HG03575 (cell line): Measurements from ENCODE around the gene FOXN4.

Experiments used
- ATAC-seq: cut with Tn5 transposase; IDR thresholded peaks from one replicate; pipeline ENCODE4 v1.9.1; 2021; ENCODE audit not compliant: unreplicated experiment, insufficient number of reproducible peaks, low FRiP score; ENCODE audit errors: extremely low read depth

The FOXN4 gene

DNA sequence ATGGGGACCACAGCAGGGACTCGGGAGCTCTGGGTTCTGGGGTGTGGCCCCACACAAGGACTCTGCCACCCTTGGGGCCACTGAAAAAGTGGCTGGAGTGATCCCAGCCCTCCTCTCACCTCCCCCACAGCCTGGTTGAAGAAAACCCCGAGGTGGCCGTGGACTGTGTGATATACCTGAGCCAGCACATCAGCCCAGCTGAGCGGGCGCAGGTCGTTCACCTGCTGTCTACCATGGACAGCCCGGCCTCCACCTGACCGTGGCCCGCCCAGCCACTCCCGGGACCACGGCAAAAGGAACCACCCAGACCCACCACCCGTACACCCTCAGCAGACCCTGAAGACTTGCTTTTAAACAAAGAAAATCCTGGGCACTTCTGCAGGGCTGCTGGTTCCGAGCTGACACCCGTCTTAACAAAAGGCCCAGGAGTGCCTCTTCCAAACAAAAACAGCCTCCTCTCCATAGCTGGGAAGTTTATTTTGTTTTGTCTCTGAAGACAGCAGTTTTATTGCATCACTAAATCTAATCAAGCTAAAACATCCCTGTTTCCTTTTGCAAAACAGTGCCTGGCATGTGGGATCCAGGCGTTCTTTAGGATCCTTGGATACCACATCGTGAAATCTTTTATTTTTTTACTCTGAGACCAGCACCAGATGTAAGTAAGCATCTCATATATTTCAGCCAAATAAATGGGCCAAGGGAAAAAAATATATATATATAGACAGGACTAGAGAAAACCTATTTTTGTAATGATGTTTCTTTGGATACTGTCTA is 42.8 kb downstream of the FOXN4 start:
- ATAC-seq = no peak

DNA sequence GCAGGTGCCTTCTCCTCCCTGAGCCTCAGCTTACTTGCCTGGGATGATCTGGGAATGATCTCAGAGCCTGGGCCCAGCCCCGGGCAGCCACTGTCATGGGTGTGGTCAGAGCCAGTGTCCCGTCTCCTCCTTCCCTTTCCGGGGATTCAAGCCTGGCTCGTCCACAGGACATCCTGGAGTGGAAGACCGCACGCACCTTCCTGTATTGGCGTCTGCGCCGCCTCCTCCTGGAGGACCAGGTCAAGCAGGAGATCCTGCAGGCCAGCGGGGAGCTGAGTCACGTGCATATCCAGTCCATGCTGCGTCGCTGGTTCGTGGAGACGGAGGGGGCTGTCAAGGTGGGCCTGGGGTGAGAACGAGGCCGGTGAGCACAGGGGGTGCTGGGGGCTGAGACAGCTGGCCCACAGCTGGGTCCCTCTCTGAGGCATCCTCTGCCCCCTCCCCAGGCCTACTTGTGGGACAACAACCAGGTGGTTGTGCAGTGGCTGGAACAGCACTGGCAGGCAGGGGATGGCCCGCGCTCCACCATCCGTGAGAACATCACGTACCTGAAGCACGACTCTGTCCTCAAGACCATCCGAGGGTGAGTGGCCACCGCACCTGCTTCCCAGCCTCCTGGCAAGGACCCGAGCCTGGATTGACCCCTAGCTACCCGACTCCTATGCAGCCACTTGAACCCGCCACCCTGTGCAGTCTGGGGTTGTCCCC is 44.0 kb downstream of the FOXN4 start:
- ATAC-seq = no peak

DNA sequence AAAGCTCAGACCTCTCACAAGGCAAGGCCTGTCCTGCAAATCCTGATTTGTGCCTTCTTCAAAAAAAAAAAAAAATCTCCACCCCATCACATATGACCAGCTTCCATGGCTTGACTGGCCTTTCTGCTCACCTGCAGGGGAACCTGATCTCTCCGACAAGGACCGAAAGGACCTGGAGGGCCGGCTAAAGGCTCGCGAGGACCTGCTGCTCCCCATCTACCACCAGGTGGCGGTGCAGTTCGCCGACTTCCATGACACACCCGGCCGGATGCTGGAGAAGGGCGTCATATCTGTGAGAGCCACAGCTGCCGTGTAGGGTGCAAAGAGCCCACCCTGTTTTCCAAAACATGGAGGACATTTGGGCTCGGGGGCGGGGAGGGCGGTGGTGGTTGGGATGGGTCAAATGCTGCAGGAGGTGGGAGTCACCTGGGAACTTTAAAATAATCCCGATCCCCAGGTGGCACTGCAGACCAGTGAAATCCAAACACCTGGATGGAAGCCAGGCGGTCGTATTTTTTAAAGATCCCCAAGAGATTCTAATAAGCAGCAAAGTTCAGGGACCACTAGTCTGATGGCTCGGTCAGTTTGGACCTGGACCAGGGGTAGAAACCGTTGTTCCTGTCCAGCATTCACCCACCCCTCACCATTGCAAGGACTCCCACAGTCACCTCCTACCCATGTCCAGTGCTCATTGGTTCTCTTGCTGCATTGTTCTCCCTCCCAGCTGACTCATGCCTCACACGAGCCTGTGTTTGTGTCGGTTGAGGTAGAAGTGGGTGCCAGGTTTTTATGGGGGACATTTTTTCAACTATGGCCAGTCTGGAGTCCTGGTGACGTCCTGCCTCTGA is 44.8 kb downstream of the FOXN4 start:
- ATAC-seq = no peak

DNA sequence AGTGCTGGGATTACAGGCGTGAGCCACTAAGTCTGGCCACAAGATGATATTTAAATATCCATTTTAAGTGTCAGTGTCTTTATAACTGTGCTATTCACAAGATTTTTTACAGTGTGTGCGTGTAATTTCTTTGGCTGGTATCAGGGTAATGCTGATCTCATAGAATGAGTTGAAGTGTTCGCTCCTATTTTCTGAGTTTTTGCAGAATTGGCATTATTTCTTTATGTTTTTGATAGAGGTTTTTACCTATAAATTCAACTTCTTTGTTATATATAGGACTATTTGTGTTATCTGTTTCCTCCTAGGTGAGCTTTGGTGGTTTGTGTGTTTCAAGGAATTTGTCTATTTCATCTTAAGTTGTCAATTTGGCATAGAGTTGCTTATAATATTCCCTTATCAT is 45.6 kb downstream of the FOXN4 start:
- no peak for ATAC-seq

DNA sequence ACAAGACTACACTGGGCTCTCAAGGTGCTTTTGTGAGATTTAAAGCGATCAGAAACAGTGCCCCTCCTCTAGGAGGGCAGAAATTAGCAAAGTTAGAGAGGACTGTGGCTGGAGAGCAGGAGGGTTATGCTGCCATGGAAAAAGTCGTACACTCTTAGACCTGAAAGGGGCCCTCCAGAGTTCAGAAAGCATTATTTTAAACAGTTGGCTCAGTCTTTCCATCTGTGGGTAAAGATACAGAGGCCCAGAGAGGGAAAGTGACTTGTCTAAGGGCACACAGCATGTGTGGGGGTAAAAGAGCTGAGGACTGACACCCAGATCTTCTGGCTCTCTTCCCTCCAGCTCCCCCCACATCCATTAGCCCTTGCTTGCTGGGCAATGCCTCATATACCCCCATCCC is 47.1 kb downstream of the FOXN4 start:
- no peak for ATAC-seq

DNA sequence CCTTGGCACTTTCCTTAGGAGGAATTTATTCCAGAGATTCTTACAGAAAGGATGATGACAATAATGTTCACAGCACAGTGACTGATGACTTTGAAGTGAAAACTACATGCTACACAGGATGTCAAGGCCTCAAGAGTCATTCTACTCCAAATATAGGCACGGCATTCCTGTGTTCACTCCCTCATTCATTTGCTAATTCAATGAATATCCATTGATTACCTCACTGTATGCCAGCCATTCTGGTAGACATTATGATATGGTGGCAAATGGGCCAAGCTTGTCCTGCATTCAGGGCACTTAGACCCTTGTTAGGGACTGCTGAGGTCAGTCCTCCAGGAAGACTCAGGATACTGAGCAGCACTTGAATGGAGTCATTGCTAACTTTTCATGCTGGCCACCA is 48.0 kb downstream of the FOXN4 start:
- ATAC-seq = no peak

DNA sequence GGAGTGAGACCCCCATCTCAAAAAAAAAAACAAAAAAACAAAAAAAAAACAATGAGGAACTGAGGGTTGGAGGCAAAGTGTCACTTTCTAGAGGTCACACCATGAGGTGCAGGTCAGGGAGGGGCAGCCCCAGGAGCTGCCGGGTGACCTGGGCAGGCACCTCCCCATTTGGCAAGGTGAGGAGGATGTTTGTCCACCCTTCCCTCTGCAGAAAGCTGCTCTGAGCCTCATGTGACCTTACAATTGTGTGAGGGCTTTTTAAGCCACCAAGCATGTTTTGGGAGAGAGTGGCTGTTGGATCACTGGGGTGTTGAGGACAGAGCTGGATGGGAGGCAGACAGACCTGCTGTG is 49.6 kb downstream of the FOXN4 start:
- no peak for ATAC-seq

DNA sequence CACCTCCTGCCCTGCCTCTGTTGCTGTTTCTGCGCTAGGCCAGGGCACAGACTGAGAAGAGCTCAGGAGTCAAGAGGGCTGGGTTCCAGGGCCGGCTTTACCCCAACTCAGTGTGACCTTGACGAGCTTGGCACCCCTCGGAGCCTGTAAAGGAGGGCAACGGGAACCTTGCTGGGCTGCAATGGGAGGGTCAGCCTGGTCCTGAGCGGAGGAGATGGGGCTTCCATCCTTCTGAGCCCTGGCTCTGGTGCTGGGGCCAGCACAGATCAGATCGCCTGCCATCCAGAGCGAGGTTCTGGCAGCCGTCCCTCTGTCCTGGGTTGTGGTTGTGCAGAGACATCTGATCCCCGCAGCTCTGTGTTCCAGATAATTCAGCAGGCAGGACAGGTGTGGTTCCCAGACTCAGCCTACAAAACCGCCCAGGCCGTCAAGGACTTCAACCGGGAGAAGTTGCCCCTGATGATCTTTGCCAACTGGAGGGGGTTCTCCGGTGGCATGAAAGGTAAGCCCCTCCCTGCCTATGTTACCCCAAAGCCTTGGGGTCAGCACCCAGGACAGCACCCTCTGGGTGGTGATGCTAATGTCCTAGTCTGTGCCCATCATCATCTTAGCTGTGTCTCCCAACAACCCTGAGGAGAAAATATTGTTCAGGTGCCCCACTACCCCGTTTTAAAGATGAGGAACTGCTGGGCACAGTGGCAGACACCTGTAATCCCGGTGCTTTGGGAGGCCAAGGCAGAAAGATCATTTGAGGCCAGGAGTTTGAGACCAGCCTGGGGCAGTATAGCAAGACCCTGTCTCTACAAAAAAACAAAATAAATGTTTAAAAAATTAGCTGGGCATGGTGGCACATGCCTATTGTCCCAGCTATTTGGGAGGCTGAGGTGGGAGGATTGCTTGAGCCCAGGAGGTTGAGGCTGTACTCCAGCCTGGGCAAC is 50.2 kb downstream of the FOXN4 start:
- no peak for ATAC-seq

DNA sequence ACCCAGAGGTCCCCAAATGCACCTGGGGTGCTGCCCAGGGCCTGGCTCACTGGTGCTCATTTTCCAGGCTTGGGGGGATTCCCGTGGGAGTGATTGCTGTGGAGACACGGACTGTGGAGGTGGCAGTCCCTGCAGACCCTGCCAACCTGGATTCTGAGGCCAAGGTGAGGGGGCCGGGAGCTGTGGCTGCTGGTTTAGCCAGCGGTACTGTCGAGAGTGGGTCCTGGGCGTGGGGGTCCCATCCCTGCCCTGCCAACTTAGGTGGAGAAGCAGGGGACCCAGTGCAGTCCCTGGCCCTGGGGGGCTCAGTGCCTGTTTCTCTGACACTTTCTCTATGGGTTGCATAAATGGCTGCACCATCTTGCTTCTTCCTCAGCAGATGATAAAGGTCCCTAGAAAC is 50.9 kb downstream of the FOXN4 start:
- no peak for ATAC-seq

DNA sequence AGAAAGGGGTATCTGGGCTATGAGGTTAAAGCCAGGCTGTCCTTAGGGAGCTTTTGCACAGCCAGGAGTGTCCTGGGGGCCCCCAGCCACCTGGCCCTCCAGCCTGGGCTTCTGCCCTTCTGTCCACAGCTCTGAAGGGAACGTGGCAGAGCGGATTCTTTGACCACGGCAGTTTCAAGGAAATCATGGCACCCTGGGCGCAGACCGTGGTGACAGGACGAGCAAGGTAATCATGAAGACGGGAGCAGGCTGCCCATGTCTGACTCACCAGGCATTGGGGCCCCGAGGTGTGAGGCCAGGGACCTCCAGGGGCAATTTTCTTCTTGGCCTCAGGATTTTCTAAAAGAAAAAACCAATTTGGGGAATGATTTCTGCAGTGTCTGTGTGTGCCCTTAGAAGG is 53.1 kb downstream of the FOXN4 start:
- no peak for ATAC-seq

DNA sequence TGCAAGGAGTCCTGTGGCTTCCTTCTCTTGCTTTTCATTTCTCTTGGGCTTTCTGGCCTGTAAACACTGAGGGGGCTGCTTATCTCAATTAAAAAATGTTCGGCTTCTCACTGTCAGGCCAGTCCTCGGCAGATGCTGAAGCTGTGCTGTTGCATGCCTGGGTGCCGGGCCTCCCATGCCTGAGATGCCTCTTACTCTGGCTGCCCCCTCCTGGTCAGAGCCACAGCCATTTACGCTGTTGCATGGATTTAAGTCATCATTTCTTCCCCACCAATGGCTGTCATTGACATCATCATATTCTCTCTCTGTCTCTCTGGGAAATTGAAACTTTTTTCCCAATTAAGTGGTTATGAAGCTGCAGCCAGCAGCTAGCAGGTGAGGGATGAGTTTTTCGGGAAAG is 53.7 kb downstream of the FOXN4 start:
- no peak for ATAC-seq

DNA sequence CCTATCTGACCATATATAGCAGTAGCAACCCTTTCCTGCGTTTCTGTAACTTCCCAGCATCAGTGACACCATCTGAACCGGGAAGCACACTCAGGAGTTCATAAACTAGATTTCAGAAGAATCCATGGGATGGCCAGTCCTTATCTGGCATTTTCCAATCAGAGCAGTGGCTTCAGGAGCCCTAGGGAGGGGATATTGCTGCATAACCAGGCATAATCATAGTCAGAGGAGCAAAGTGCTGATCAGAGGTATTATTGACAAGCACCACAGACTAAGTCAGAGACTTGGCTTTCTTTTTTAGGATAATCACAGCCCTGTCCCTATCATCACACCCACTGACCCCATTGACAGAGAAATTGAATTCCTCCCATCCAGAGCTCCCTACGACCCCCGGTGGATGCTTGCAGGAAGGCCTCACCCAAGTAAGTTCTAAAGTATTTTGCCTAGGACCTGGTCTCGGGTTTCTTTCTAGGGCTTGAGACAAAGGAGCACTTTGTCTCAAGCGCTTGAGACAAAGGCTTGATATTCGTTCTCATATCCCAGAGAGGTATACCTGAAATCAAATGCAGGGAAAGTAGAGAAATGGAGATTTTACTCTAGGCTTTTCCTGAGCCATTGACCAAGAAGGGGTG is 55.1 kb downstream of the FOXN4 start:
- no peak for ATAC-seq

DNA sequence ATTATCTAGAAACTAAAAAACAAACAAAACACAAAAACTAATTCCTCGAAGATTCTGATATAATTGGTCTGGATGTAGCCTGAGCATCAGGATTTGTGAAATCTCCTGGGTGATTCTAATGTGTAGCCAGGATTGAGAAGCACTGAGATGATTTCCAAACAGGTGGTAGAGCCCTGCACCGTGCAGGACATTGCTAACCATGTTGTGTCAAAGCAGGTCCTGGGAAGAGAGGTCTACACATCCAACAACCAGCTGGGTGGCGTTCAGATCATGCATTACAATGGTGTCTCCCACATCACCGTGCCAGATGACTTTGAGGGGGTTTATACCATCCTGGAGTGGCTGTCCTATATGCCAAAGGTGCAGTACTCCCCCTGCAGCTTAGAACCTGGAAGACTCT is 56.3 kb downstream of the FOXN4 start:
- ATAC-seq = no peak

DNA sequence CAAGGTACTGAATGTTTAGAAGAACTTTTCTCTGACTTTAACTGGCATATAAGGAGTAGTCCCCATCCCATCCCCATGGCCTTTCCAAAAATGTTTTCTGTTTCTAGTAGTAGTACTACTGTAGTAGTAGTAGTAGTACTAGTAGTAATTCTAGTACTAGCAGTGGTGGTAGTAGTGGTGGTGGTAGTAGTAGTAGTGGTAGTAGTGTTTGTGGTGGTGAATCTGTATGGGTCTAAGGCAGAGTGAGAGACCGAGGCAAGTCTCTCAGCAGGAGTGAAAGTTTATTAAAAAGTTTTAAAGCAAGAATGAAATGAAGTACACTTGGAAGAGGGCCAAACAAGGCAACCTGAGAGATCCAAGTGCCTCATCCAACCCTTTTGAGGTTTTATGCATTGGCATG is 58.6 kb downstream of the FOXN4 start:
- ATAC-seq = no peak

DNA sequence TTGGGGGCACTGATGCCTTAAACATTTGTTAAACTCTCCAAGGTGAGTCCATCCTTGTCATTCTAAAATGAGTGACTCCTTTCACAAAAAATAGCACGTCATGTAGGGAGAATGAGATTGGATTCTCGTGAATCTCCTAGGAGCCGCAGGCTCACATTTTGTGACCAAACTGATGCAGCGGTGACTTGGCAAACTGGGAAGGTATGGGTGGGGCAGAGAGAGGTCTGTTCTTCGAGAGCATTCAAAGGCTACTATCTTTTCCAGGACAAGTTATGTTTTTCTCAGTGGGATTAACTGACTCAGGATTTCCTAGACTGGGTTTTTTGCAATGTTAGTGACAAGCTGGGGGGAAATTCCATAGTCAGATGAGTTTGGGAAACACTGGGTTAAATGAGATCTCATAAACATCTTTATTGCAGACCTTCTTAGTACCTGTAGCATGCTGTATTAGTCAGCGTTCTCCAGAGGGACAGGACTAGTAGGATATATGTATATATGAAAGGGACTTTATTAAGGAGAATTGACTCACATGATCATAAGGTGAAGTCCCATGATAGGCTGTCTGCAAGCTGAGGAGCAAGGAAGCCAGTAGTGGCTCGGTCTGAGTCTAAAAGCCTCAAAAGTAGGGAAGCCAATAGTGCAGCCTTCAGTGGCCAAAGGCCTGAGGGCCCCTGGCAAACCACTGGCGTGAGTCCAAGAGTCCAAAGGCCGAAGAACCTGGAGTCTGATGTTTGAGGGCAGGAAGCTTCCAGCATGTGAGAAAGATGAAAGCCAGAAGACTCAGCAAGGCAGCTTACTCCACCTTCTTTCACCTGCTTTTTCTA is 61.0 kb downstream of the FOXN4 start:
- ATAC-seq = no peak

DNA sequence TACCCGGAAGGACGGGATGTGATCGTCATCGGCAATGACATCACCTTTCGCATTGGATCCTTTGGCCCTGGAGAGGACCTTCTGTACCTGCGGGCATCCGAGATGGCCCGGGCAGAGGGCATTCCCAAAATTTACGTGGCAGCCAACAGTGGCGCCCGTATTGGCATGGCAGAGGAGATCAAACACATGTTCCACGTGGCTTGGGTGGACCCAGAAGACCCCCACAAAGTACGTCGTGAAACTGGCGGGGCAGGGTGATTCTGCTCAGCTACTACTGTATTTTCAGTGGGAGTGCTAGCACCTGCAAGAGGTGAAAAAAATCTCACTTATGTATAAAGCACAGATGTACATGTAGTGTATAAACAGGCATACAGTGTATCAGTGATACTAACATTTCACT is 62.9 kb downstream of the FOXN4 start:
- no peak for ATAC-seq

DNA sequence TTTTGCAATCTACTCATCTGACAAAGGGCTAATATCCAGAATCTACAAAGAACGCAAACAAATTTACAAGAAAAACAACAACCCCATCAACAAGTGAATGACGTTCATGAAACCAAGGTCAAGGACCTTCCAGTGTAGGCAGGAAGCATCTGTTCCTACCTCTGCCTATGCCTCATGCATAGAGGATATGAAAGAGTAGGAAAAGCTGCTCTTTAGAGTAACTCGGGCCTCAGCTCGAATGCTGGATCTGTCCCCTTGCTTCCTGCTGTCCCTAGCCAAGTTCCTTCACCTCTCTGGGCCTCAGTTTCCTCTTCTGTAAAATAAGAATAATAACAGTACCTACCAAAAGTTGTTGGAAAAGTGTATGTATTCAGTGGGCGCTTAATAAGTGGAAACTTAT is 65.0 kb downstream of the FOXN4 start:
- no peak for ATAC-seq

DNA sequence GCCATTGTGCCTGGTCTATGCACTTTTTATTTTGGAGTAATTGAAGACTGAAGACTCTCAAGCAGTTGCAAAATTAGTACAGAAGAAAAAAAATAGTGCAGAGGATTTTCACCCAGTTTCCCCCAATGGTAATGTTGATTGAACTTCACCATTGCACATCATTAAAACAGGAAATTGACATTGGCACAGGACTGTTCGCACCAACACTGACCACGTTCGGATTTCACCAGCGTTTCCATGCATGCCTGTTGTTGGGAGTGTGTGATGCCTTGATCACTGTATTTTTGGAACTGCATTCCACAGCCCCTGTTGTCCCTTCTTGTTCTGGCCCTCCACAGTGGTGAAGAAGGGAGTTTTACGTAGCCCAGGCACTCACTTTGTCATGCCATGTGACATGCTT is 67.1 kb downstream of the FOXN4 start:
- no peak for ATAC-seq
